ENCODE measurements around the gene CLEC20A.

CLEC20A gene

GRCh38 chr1:178541379-178541778 is 44.6 kb upstream of the CLEC20A start:
- Histone ChIP-seq H3K4me3 (ENCODE audit: low read length) (no peak overlapping the region), H4K5ac (ENCODE audit: low read length) (no peak overlapping the region), H3K9ac (ENCODE audit: low read length) (peak overlapping the region; percentile 88), H4K8ac (ENCODE audit: low read depth, low read length) (no peak overlapping the region), H2BK120ac (ENCODE audit: low read depth, low read length) (no peak overlapping the region), H2BK15ac (replicated peaks; ENCODE audit: low read depth) (no peak overlapping the region), H3K56ac (ENCODE audit: low read length) (peak overlapping the region; percentile 96), H3K27me3 (ENCODE audit: insufficient read depth, low read length, poor library complexity) (no peaks in the 10 kb centered on the region), H3K23ac (ENCODE audit: low read length) (no peak overlapping the region), H3K4me2 (ENCODE audit: low read length) (peak overlapping the region; percentile 95), H2BK5ac (ENCODE audit: low read length) (no peak overlapping the region), H3K18ac (ENCODE audit: low read length) (no peak overlapping the region), H3K79me2 (ENCODE audit: control insufficient read depth, insufficient read depth, low read length) (no peaks in the 10 kb centered on the region), H3K79me1 (ENCODE audit: low read length) (no peaks in the 10 kb centered on the region), H3K4ac (ENCODE audit: low read depth, low read length) (no peak overlapping the region), H3K36me3 (ENCODE audit: control insufficient read depth, insufficient read depth, low read length) (peaks cover 1% of the 10 kb centered on the region), H3K4me1 (ENCODE audit: control insufficient read depth, low read depth, low read length) (peaks cover 5% of the 10 kb centered on the region), H2AK5ac (ENCODE audit: low read length) (no peak overlapping the region), H3K27ac (ENCODE audit: low read depth, low read length) (no peak overlapping the region)
- no peak for DNase-seq
- WGBS (ENCODE audit: extremely low coverage, insufficient coverage, low lambda C conversion rate): no CpG with 5 or more reads among the region's 5 CpGs

GRCh38 chr1:178540646-178541045 is 43.9 kb upstream of the CLEC20A start:
- Histone ChIP-seq H3K18ac (ENCODE audit: low read length) (no peak overlapping the region), H3K4me2 (ENCODE audit: low read length) (no peak overlapping the region), H3K36me3 (ENCODE audit: control insufficient read depth, insufficient read depth, low read length) (peaks cover under 1% of the 10 kb centered on the region), H3K4ac (ENCODE audit: low read depth, low read length) (no peak overlapping the region), H4K5ac (ENCODE audit: low read length) (no peak overlapping the region), H3K4me1 (ENCODE audit: control insufficient read depth, low read depth, low read length) (peaks cover 5% of the 10 kb centered on the region), H3K56ac (ENCODE audit: low read length) (no peak overlapping the region), H3K79me2 (ENCODE audit: control insufficient read depth, insufficient read depth, low read length) (no peaks in the 10 kb centered on the region), H3K4me3 (ENCODE audit: low read length) (no peak overlapping the region), H3K9ac (ENCODE audit: low read length) (no peak overlapping the region), H2BK5ac (ENCODE audit: low read length) (no peak overlapping the region), H2BK120ac (ENCODE audit: low read depth, low read length) (no peak overlapping the region), H3K79me1 (ENCODE audit: low read length) (no peaks in the 10 kb centered on the region), H4K8ac (ENCODE audit: low read depth, low read length) (no peak overlapping the region), H2BK15ac (replicated peaks; ENCODE audit: low read depth) (no peak overlapping the region), H3K27ac (ENCODE audit: low read depth, low read length) (no peak overlapping the region), H3K23ac (ENCODE audit: low read length) (no peak overlapping the region), H3K27me3 (ENCODE audit: insufficient read depth, low read length, poor library complexity) (no peaks in the 10 kb centered on the region), H2AK5ac (ENCODE audit: low read length) (no peak overlapping the region)
- WGBS (ENCODE audit: extremely low coverage, insufficient coverage, low lambda C conversion rate): no CpG with 5 or more reads among the region's 7 CpGs
- DNase-seq: no peak

DNA sequence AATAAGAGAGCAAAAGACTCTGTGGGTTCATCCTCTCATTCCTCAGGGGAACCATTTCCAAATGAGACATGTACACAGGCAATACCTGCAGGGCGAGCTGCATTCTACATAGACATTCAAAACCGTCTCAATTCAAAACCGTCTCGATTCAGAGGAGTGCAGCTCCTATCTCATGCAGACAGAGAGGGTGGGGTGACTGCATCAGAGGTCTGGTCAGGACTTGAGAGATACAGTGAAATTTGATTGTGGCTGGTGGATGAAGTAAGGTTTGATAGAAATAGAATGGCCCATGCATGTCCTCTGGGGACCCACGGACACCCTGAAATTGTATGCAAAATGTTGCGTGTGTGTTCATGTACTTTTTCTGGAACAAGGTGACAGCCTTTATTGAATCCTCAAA is 43.4 kb upstream of the CLEC20A start:
- H3K23ac ChIP-seq (ENCODE audit: low read length): no peak overlapping the region
- no peak overlapping the region for H4K8ac ChIP-seq (ENCODE audit: low read depth, low read length)
- H2BK15ac ChIP-seq (replicated peaks; ENCODE audit: low read depth): no peak overlapping the region
- H3K27ac ChIP-seq (ENCODE audit: low read depth, low read length): no peak overlapping the region
- no peak overlapping the region for H3K18ac ChIP-seq (ENCODE audit: low read length)
- H3K4me1 ChIP-seq (ENCODE audit: control insufficient read depth, low read depth, low read length): peaks cover 5% of the 10 kb centered on the region
- no peaks in the 10 kb centered on the region for H3K36me3 ChIP-seq (ENCODE audit: control insufficient read depth, insufficient read depth, low read length)
- H3K9ac ChIP-seq (ENCODE audit: low read length): no peak overlapping the region
- no peaks in the 10 kb centered on the region for H3K27me3 ChIP-seq (ENCODE audit: insufficient read depth, low read length, poor library complexity)
- no peak overlapping the region for H3K4me3 ChIP-seq (ENCODE audit: low read length)
- H2BK120ac ChIP-seq (ENCODE audit: low read depth, low read length): no peak overlapping the region
- no peak overlapping the region for H3K4me2 ChIP-seq (ENCODE audit: low read length)
- no peak for DNase-seq
- WGBS (ENCODE audit: extremely low coverage, insufficient coverage, low lambda C conversion rate): no CpG with 5 or more reads among the region's 6 CpGs
- no peak overlapping the region for H3K4ac ChIP-seq (ENCODE audit: low read depth, low read length)
- H3K79me1 ChIP-seq (ENCODE audit: low read length): no peaks in the 10 kb centered on the region
- H2BK5ac ChIP-seq (ENCODE audit: low read length): no peak overlapping the region
- H2AK5ac ChIP-seq (ENCODE audit: low read length): no peak overlapping the region
- H4K5ac ChIP-seq (ENCODE audit: low read length): no peak overlapping the region
- no peaks in the 10 kb centered on the region for H3K79me2 ChIP-seq (ENCODE audit: control insufficient read depth, insufficient read depth, low read length)
- no peak overlapping the region for H3K56ac ChIP-seq (ENCODE audit: low read length)

DNA sequence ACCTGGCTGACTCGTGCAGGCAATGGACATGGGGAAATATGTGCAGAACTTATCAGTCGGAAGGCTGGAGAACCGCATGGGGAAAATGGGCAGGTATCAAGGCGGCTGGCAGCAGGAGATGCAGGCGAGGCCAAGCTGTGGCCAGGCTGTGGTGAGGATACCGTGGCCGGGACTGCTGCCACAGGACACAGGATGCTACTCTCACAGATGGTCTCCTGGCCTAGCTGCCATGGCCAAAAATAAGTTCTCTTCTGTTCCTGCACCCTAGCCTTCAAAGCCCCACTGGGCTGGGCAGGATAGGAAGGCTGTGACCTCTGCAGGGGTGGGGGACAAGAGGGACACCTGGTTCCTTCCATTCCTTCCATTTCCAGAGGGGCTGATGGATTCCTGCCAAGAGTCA is 42.5 kb upstream of the CLEC20A start:
- Histone ChIP-seq H3K4me3 (ENCODE audit: low read length) (no peak overlapping the region), H3K4ac (ENCODE audit: low read depth, low read length) (no peak overlapping the region), H3K27me3 (ENCODE audit: insufficient read depth, low read length, poor library complexity) (no peaks in the 10 kb centered on the region), H4K5ac (ENCODE audit: low read length) (no peak overlapping the region), H3K36me3 (ENCODE audit: control insufficient read depth, insufficient read depth, low read length) (no peaks in the 10 kb centered on the region), H2BK15ac (replicated peaks; ENCODE audit: low read depth) (no peak overlapping the region), H3K27ac (ENCODE audit: low read depth, low read length) (no peak overlapping the region), H2BK5ac (ENCODE audit: low read length) (no peak overlapping the region), H3K4me1 (ENCODE audit: control insufficient read depth, low read depth, low read length) (peaks cover 5% of the 10 kb centered on the region), H2BK120ac (ENCODE audit: low read depth, low read length) (no peak overlapping the region), H3K18ac (ENCODE audit: low read length) (no peak overlapping the region), H2AK5ac (ENCODE audit: low read length) (no peak overlapping the region), H4K8ac (ENCODE audit: low read depth, low read length) (no peak overlapping the region), H3K4me2 (ENCODE audit: low read length) (no peak overlapping the region), H3K79me1 (ENCODE audit: low read length) (no peaks in the 10 kb centered on the region), H3K56ac (ENCODE audit: low read length) (no peak overlapping the region), H3K79me2 (ENCODE audit: control insufficient read depth, insufficient read depth, low read length) (no peaks in the 10 kb centered on the region), H3K9ac (ENCODE audit: low read length) (no peak overlapping the region), H3K23ac (ENCODE audit: low read length) (no peak overlapping the region)
- DNase-seq: no peak
- no CpG with 5 or more reads among the region's 7 CpGs for WGBS (ENCODE audit: extremely low coverage, insufficient coverage, low lambda C conversion rate)

DNA sequence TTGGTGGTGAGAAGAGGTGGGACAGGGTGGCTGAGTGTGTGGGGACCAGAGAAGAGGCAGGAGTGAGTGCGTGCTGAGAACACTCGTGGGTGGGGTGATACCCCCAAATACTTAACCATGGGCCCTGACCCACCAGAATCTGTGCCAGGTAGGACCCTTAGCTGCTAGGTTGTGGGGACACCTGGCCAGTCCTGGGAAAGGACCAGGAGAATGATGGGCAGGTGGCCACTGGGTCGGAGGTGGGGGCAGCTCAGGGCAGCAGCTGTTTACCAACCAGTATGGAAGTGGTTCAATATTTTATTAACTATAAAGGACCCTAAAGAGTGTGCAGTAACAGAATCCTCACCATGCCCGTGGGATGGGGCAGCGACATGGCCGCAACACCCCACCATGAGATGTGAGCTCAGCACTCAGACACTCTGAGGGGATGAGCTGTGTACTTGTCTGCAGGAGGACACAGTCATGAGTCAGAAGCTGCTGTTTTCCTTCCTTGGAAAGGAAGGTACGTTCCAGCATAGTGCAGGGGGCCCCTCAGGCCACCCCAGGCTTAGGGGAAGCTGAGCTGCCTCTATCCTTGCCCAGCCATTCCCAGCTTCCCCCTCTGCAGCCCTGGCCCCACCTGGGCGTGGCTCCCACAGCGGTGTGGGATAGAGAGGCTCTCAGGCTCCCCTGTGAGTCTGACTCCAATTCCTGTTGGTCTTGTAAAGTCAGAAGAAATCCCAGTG is 41.6 kb upstream of the CLEC20A start:
- no peak overlapping the region for H3K9ac ChIP-seq (ENCODE audit: low read length)
- no peaks in the 10 kb centered on the region for H3K27me3 ChIP-seq (ENCODE audit: insufficient read depth, low read length, poor library complexity)
- no CpG with 5 or more reads among the region's 9 CpGs for WGBS (ENCODE audit: extremely low coverage, insufficient coverage, low lambda C conversion rate)
- H2BK5ac ChIP-seq (ENCODE audit: low read length): no peak overlapping the region
- H3K4me2 ChIP-seq (ENCODE audit: low read length): no peak overlapping the region
- no peak overlapping the region for H4K8ac ChIP-seq (ENCODE audit: low read depth, low read length)
- H3K4ac ChIP-seq (ENCODE audit: low read depth, low read length): no peak overlapping the region
- H2BK15ac ChIP-seq (replicated peaks; ENCODE audit: low read depth): no peak overlapping the region
- H2AK5ac ChIP-seq (ENCODE audit: low read length): no peak overlapping the region
- H3K56ac ChIP-seq (ENCODE audit: low read length): no peak overlapping the region
- no peak overlapping the region for H2BK120ac ChIP-seq (ENCODE audit: low read depth, low read length)
- no peak overlapping the region for H3K18ac ChIP-seq (ENCODE audit: low read length)
- H3K36me3 ChIP-seq (ENCODE audit: control insufficient read depth, insufficient read depth, low read length): no peaks in the 10 kb centered on the region
- H3K23ac ChIP-seq (ENCODE audit: low read length): no peak overlapping the region
- H3K4me1 ChIP-seq (ENCODE audit: control insufficient read depth, low read depth, low read length): peaks cover 4% of the 10 kb centered on the region
- H3K79me2 ChIP-seq (ENCODE audit: control insufficient read depth, insufficient read depth, low read length): no peaks in the 10 kb centered on the region
- no peak for DNase-seq
- H3K27ac ChIP-seq (ENCODE audit: low read depth, low read length): no peak overlapping the region
- no peak overlapping the region for H3K4me3 ChIP-seq (ENCODE audit: low read length)
- no peaks in the 10 kb centered on the region for H3K79me1 ChIP-seq (ENCODE audit: low read length)
- no peak overlapping the region for H4K5ac ChIP-seq (ENCODE audit: low read length)
